Effector memory CD8-positive, alpha-beta T cell (primary cell): ENCODE results near the gene MARCHF3.
A peak's percentile ranks its signal among the peaks of the same experiment; 100 is the strongest.

Experiments
- ATAC-seq: fragments of 150-1000 bp; cut with Tn5 transposase; replicated peaks from 2 replicates; pipeline ENCODE4 v1.10.0; 2021; ENCODE audit warnings: mild to moderate bottlenecking, moderate library complexity
- DNase-seq, 3 experiments: peaks; one replicate each; pipeline ENCODE4 v3.0.0; 2021
- H3K27ac Mint-ChIP-seq, 2 donors: one replicate each; pipeline ENCODE4 v1.8.0; 2022; ENCODE audit warnings: mild to moderate bottlenecking in 2 of 2, mixed read lengths in 2 of 2, moderate library complexity in 2 of 2
- H3K27me3 Mint-ChIP-seq, 2 donors: one replicate each; pipeline ENCODE4 v1.8.0; 2022; ENCODE audit warnings: mixed read lengths in 2 of 2
- H3K36me3 Mint-ChIP-seq: one replicate; pipeline ENCODE4 v1.8.0; 2022; ENCODE audit warnings: mild to moderate bottlenecking, moderate library complexity, mixed read lengths; ENCODE audit not compliant: insufficient read depth
- H3K4me1 Mint-ChIP-seq, 2 donors: one replicate each; pipeline ENCODE4 v1.8.0; 2022; ENCODE audit warnings: low read depth in 2 of 2, mixed read lengths in 2 of 2
- H3K4me3 Mint-ChIP-seq, 2 donors: one replicate each; pipeline ENCODE4 v1.8.0; 2022; ENCODE audit warnings: mild to moderate bottlenecking in 2 of 2, mixed read lengths in 2 of 2, moderate library complexity in 2 of 2
- H3K9me3 Mint-ChIP-seq, 2 donors: one replicate each; pipeline ENCODE4 v1.8.0; 2022; ENCODE audit warnings: mixed read lengths in 2 of 2

Gene MARCHF3

GRCh38 chr5:126981222-126981621 is 49.1 kb downstream of the MARCHF3 start:
- no peaks in the 10 kb centered on the region for H3K4me1 Mint-ChIP-seq
- H3K4me3 Mint-ChIP-seq, result no peak overlapping the region
- no peaks in the 10 kb centered on the region for H3K9me3 Mint-ChIP-seq
- DNase-seq, result no peak
- H3K27me3 Mint-ChIP-seq, result peaks cover 0 to 6% of the 10 kb centered on the region in 2 donors
- no peak for ATAC-seq
- no peak overlapping the region for H3K27ac Mint-ChIP-seq
- H3K36me3 Mint-ChIP-seq, result peaks cover 2% of the 10 kb centered on the region

GRCh38 chr5:126978258-126978657 is 52.1 kb downstream of the MARCHF3 start:
- ATAC-seq, result no peak
- Mint-ChIP-seq H3K4me1 (peaks cover under 1 to 3% of the 10 kb centered on the region in 2 donors), H3K4me3 (no peak overlapping the region), H3K27ac (no peak overlapping the region), H3K36me3 (no peaks in the 10 kb centered on the region), H3K9me3 (no peaks in the 10 kb centered on the region), H3K27me3 (peaks cover 0 to 6% of the 10 kb centered on the region in 2 donors)
- DNase-seq, result no peak

GRCh38 chr5:126976520-126977172 is 53.7 kb downstream of the MARCHF3 start:
- H3K4me3 Mint-ChIP-seq, result no peak overlapping the region
- peak overlapping the region; percentile 46 to 75 for H3K27ac Mint-ChIP-seq
- H3K27me3 Mint-ChIP-seq, result peaks cover 0 to 6% of the 10 kb centered on the region in 2 donors
- DNase-seq (no peak), ATAC-seq (no peak)
- H3K36me3 Mint-ChIP-seq, result peaks cover 5% of the 10 kb centered on the region
- H3K4me1 Mint-ChIP-seq, result peaks cover 9 to 19% of the 10 kb centered on the region in 2 donors
- no peaks in the 10 kb centered on the region for H3K9me3 Mint-ChIP-seq

- Mint-ChIP-seq H3K4me1 (peaks cover 10 to 19% of the 10 kb centered on the region in 2 donors), H3K27me3 (peaks cover 0 to 6% of the 10 kb centered on the region in 2 donors), H3K36me3 (peaks cover 5% of the 10 kb centered on the region), H3K4me3 (no peak overlapping the region), H3K9me3 (no peaks in the 10 kb centered on the region), H3K27ac (peak overlapping the region; percentile 46 to 75)
- DNase-seq (no peak), ATAC-seq (no peak)
Observed at GRCh38 chr5:126975796-126976195, 54.6 kb downstream of the MARCHF3 start.

GRCh38 chr5:126973193-126973592 is 57.2 kb downstream of the MARCHF3 start:
- H3K4me3 Mint-ChIP-seq, result peak overlapping the region; percentile 53 to 57
- H3K36me3 Mint-ChIP-seq, result peaks cover 5% of the 10 kb centered on the region
- peak overlapping the region; percentile 74 to 76 for H3K27ac Mint-ChIP-seq
- H3K4me1 Mint-ChIP-seq, result peaks cover 10 to 19% of the 10 kb centered on the region in 2 donors
- DNase-seq (no peak), ATAC-seq (no peak)
- no peaks in the 10 kb centered on the region for H3K9me3 Mint-ChIP-seq
- peaks cover 0 to 5% of the 10 kb centered on the region in 2 donors for H3K27me3 Mint-ChIP-seq

- Mint-ChIP-seq H3K27ac (peak overlapping the region; percentile 74 to 76), H3K9me3 (no peaks in the 10 kb centered on the region), H3K4me1 (peaks cover 10 to 19% of the 10 kb centered on the region in 2 donors), H3K4me3 (peak overlapping the region; percentile 53 to 57), H3K36me3 (peaks cover 5% of the 10 kb centered on the region), H3K27me3 (no peaks in the 10 kb centered on the region)
- ATAC-seq (peak; percentile 84), DNase-seq (peak; percentile 6 to 25 (median 10))
Observed at GRCh38 chr5:126972062-126972895, 58.1 kb downstream of the MARCHF3 start.

- Mint-ChIP-seq H3K4me1 (peaks cover 10 to 19% of the 10 kb centered on the region in 2 donors), H3K27ac (peak overlapping the region; percentile 74 to 76), H3K36me3 (peaks cover 5% of the 10 kb centered on the region), H3K9me3 (no peaks in the 10 kb centered on the region), H3K27me3 (no peaks in the 10 kb centered on the region), H3K4me3 (peak overlapping the region in 1 of 2 donors; percentile 57)
- DNase-seq (no peak), ATAC-seq (no peak)
Observed at GRCh38 chr5:126971455-126972031, 58.8 kb downstream of the MARCHF3 start.

- no peak for ATAC-seq
- no peak overlapping the region for H3K4me3 Mint-ChIP-seq
- DNase-seq, result no peak
Observed at GRCh38 chr5:126970517-126971017, 59.8 kb downstream of the MARCHF3 start.

GRCh38 chr5:126969548-126969947 is 60.8 kb downstream of the MARCHF3 start:
- peaks cover 10 to 19% of the 10 kb centered on the region in 2 donors for H3K4me1 Mint-ChIP-seq
- ATAC-seq, result no peak
- no peak overlapping the region for H3K4me3 Mint-ChIP-seq
- H3K36me3 Mint-ChIP-seq, result peaks cover 5% of the 10 kb centered on the region
- no peaks in the 10 kb centered on the region for H3K27me3 Mint-ChIP-seq
- no peaks in the 10 kb centered on the region for H3K9me3 Mint-ChIP-seq
- H3K27ac Mint-ChIP-seq, result no peak overlapping the region
- no peak for DNase-seq

More at GRCh38 chr5:126970517-126971017, 59.8 kb downstream of the MARCHF3 start:
- no peaks in the 10 kb centered on the region for H3K27me3 Mint-ChIP-seq
- peaks cover 5% of the 10 kb centered on the region for H3K36me3 Mint-ChIP-seq
- H3K4me1 Mint-ChIP-seq, result peaks cover 10 to 19% of the 10 kb centered on the region in 2 donors
- no peaks in the 10 kb centered on the region for H3K9me3 Mint-ChIP-seq
- no peak overlapping the region for H3K27ac Mint-ChIP-seq

- Mint-ChIP-seq H3K4me1 (peaks cover 7 to 13% of the 10 kb centered on the region in 2 donors), H3K4me3 (no peak overlapping the region), H3K9me3 (no peaks in the 10 kb centered on the region), H3K27me3 (no peaks in the 10 kb centered on the region), H3K27ac (no peak overlapping the region), H3K36me3 (peaks cover 5% of the 10 kb centered on the region)
- ATAC-seq (no peak), DNase-seq (no peak)
Observed at GRCh38 chr5:126967808-126968466, 62.4 kb downstream of the MARCHF3 start.

- Mint-ChIP-seq H3K4me3 (no peak overlapping the region), H3K4me1 (no peaks in the 10 kb centered on the region), H3K36me3 (no peaks in the 10 kb centered on the region), H3K27ac (no peak overlapping the region), H3K9me3 (no peaks in the 10 kb centered on the region), H3K27me3 (no peaks in the 10 kb centered on the region)
- DNase-seq (no peak), ATAC-seq (no peak)
Observed at GRCh38 chr5:126965487-126965886, 64.9 kb downstream of the MARCHF3 start.

- Mint-ChIP-seq H3K27me3 (peaks cover 0 to 2% of the 10 kb centered on the region in 2 donors), H3K27ac (no peak overlapping the region), H3K4me1 (no peaks in the 10 kb centered on the region), H3K4me3 (no peak overlapping the region), H3K36me3 (no peaks in the 10 kb centered on the region), H3K9me3 (no peaks in the 10 kb centered on the region)
- ATAC-seq (no peak), DNase-seq (no peak)
Observed at GRCh38 chr5:126965061-126965475, 65.3 kb downstream of the MARCHF3 start.

GRCh38 chr5:126963822-126964375 is 66.5 kb downstream of the MARCHF3 start:
- no peak for ATAC-seq
- no peaks in the 10 kb centered on the region for H3K36me3 Mint-ChIP-seq
- no peak for DNase-seq
- H3K27ac Mint-ChIP-seq, result peak overlapping the region in 1 of 2 donors; percentile 14
- peaks cover 0 to 13% of the 10 kb centered on the region in 2 donors for H3K27me3 Mint-ChIP-seq
- no peaks in the 10 kb centered on the region for H3K9me3 Mint-ChIP-seq
- no peak overlapping the region for H3K4me3 Mint-ChIP-seq
- no peaks in the 10 kb centered on the region for H3K4me1 Mint-ChIP-seq
